Ishikawa (cell line): ENCODE data around the gene AGRP.

Experiments
- CEBPB ChIP-seq: IDR thresholded peaks from 2 replicates; pipeline ENCODE4 v1.6.1; 2012
- CREB1 ChIP-seq: IDR thresholded peaks from 2 replicates; pipeline ENCODE4 v1.6.1; 2012; ENCODE audit warnings: low read depth
- EGR1 ChIP-seq: IDR thresholded peaks from 2 replicates; pipeline ENCODE4 v1.6.1; 2012
- EP300 ChIP-seq: IDR thresholded peaks from 2 replicates; pipeline ENCODE4 v1.6.1; 2012; ENCODE audit warnings: borderline replicate concordance
- FOXM1 ChIP-seq: IDR thresholded peaks from 2 replicates; pipeline ENCODE4 v1.6.1; 2012; ENCODE audit warnings: low read depth, borderline replicate concordance
- MAX ChIP-seq: IDR thresholded peaks from 2 replicates; pipeline ENCODE4 v1.6.1; 2012
- NFIC ChIP-seq: IDR thresholded peaks from 2 replicates; pipeline ENCODE4 v1.6.1; 2012
- RAD21 ChIP-seq: IDR thresholded peaks from 2 replicates; pipeline ENCODE4 v1.6.1; 2012; ENCODE audit warnings: low read depth
- REST ChIP-seq: IDR thresholded peaks from 2 replicates; pipeline ENCODE4 v1.6.1; 2012; ENCODE audit warnings: low read depth, mild to moderate bottlenecking
- TAF1 ChIP-seq: IDR thresholded peaks from 2 replicates; pipeline ENCODE4 v1.6.1; 2012; ENCODE audit warnings: low read depth, mild to moderate bottlenecking
- TCF12 ChIP-seq: IDR thresholded peaks from 2 replicates; pipeline ENCODE4 v1.6.1; 2012; ENCODE audit warnings: low read depth
- TEAD4 ChIP-seq: IDR thresholded peaks from 2 replicates; pipeline ENCODE4 v1.6.1; 2012
- USF1 ChIP-seq: IDR thresholded peaks from 2 replicates; pipeline ENCODE4 v1.6.1; 2012
- YY1 ChIP-seq: IDR thresholded peaks from 2 replicates; pipeline ENCODE4 v1.6.1; 2012; ENCODE audit warnings: low read depth
- ZBTB7A ChIP-seq: IDR thresholded peaks from 2 replicates; pipeline ENCODE4 v1.6.1; 2012; ENCODE audit warnings: low read depth

The AGRP gene

GRCh38 chr16:67483150-67483549, at the start of gene AGRP:
Gene AGRP (minus strand): TSS chr16:67483547. CDS start chr16:67483398, 149 bp downstream.
- TF ChIP-seq ZBTB7A (no peak), MAX (no peak), YY1 (no peak), EGR1 (no peak), FOXM1 (no peak), NFIC (no peak), RAD21 (no peak), TAF1 (no peak), EP300 (no peak), TEAD4 (no peak), TCF12 (no peak), REST (no peak), CREB1 (no peak), USF1 (no peak), CEBPB (no peak)

GRCh38 chr16:67531247-67531646, 47.9 kb upstream of the AGRP start:
- TF ChIP-seq YY1: no peak

GRCh38 chr16:67530013-67530939, 46.9 kb upstream of the AGRP start:
- no peak for TF ChIP-seq EP300
- no peak for TF ChIP-seq EGR1
- no peak for TF ChIP-seq NFIC
- TF ChIP-seq CEBPB: no peak
- no peak for TF ChIP-seq TCF12
- TF ChIP-seq CREB1: no peak
- TF ChIP-seq MAX: no peak
- TF ChIP-seq REST: no peak
- no peak for TF ChIP-seq RAD21
- no peak for TF ChIP-seq YY1
- no peak for TF ChIP-seq TAF1
- TF ChIP-seq TEAD4: no peak

- TF ChIP-seq TAF1 (no peak), MAX (no peak), CEBPB (no peak)
Measured at GRCh38 chr16:67529582-67530012, 46.2 kb upstream of the AGRP start.

GRCh38 chr16:67528870-67529581, 45.7 kb upstream of the AGRP start:
- TF ChIP-seq TAF1 (no peak; the same call in 1 of the 2 replicates), TEAD4 (no peak), USF1 (no peak), YY1 (no peak), REST (no peak), FOXM1 (no peak), CREB1 (no peak), EGR1 (no peak), MAX (peak; percentile 12; the same call in 1 of the 2 replicates), ZBTB7A (peak; percentile 73; the same call in 1 of the 2 replicates), TCF12 (no peak), CEBPB (no peak), EP300 (no peak; the same call in 1 of the 2 replicates), NFIC (no peak)
